Measurements from ENCODE around the gene SAMD8.
"Not testable (repeated sequence)": the region's sequence is repeated elsewhere in the genome, so short reads cannot be mapped to it uniquely, and the experiment has no call there.

The SAMD8 gene

GRCh38 chr10:75129537-75129936 lies 18.1 kb downstream of the SAMD8 start:
- Histone ChIP-seq H3K36me3 (ENCODE audit: low read length) (no peaks in the 10 kb centered on the region), H2AFZ (ENCODE audit: low read depth, low read length, severe bottlenecking) (no peak overlapping the region), H3K27ac (ENCODE audit: low read depth, low read length) (no peak overlapping the region), H3K9ac (ENCODE audit: low read length) (no peak overlapping the region), H3K9me2 (replicated peaks; ENCODE audit: insufficient read depth, low read length) (no peaks in the 10 kb centered on the region), H3F3A (ENCODE audit: insufficient read depth) (peaks cover 4% of the 10 kb centered on the region; the same call in 1 of the 2 replicates), H3K4me3 (ENCODE audit: insufficient read depth, low read length, poor library complexity, severe bottlenecking) (no peak overlapping the region), H4K20me1 (ENCODE audit: low read depth, low read length) (0 out of 2 replicates have a peak, but pooled peaks cover 5% of the 10 kb centered on the region), H3K27me3 (ENCODE audit: low read length) (no peaks in the 10 kb centered on the region), H3K4me2 (ENCODE audit: low read depth, low read length, poor library complexity, severe bottlenecking) (no peak overlapping the region), H3K79me2 (ENCODE audit: insufficient read depth, low read length) (peaks cover 61% of the 10 kb centered on the region), H3K9me3 (ENCODE audit: insufficient read depth, low read length) (no peaks in the 10 kb centered on the region)
- TF ChIP-seq CTCF (IDR thresholded peaks at IDR 0.05; ENCODE audit: insufficient read depth, low read length, poor library complexity, severe bottlenecking) (no peak), EZH2phosphoT487 (conservative IDR thresholded peaks at IDR 0.05; ENCODE audit: low read length) (no peak)

GRCh38 chr10:75133701-75134100 lies 22.2 kb downstream of the SAMD8 start:
- H3K9ac ChIP-seq (ENCODE audit: low read length); H3K36me3 ChIP-seq (ENCODE audit: low read length); H3K9me2 ChIP-seq (replicated peaks; ENCODE audit: insufficient read depth, low read length); H3K9me3 ChIP-seq (ENCODE audit: insufficient read depth, low read length); H3F3A ChIP-seq (ENCODE audit: insufficient read depth); H3K4me3 ChIP-seq (ENCODE audit: insufficient read depth, low read length, poor library complexity, severe bottlenecking); H4K20me1 ChIP-seq (ENCODE audit: low read depth, low read length); H3K27me3 ChIP-seq (ENCODE audit: low read length); H3K27ac ChIP-seq (ENCODE audit: low read depth, low read length); H2AFZ ChIP-seq (ENCODE audit: low read depth, low read length, severe bottlenecking); H3K4me2 ChIP-seq (ENCODE audit: low read depth, low read length, poor library complexity, severe bottlenecking): not testable (repeated sequence)
- peaks cover 42% of the 10 kb centered on the region for H3K79me2 ChIP-seq (ENCODE audit: insufficient read depth, low read length)

DNA sequence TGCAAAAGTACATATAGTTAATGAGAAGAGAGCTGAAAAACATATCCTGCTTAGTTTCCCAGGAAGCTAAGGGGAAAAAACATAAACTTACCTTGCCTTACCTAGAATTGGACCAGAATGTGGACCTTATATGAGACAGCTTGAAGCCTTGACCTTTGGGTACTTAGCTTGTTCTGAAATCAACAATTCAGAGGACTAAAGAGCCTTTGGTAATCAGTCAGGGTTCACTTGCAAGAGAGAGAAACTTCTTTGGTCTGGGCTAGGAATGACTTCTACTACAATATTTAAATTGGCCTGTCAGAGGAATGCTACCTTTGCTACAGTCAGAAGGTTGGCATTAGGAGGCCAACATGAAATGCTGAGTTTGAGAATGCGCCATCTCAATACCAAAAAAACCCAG lies 24.9 kb downstream of the SAMD8 start:
- no peak overlapping the region for H3K9ac ChIP-seq (ENCODE audit: low read length)
- no peak overlapping the region for H3K4me3 ChIP-seq (ENCODE audit: insufficient read depth, low read length, poor library complexity, severe bottlenecking)
- no peak overlapping the region for H3K27ac ChIP-seq (ENCODE audit: low read depth, low read length)
- no peaks in the 10 kb centered on the region for H3K27me3 ChIP-seq (ENCODE audit: low read length)
- no peak overlapping the region for H3K4me2 ChIP-seq (ENCODE audit: low read depth, low read length, poor library complexity, severe bottlenecking)
- no peak overlapping the region for H2AFZ ChIP-seq (ENCODE audit: low read depth, low read length, severe bottlenecking)
- no peaks in the 10 kb centered on the region for H3K9me2 ChIP-seq (replicated peaks; ENCODE audit: insufficient read depth, low read length)
- H3K9me3 ChIP-seq (ENCODE audit: insufficient read depth, low read length): no peaks in the 10 kb centered on the region
- TF ChIP-seq CTCF (IDR thresholded peaks at IDR 0.05; ENCODE audit: insufficient read depth, low read length, poor library complexity, severe bottlenecking): no peak
- no peak for TF ChIP-seq EZH2phosphoT487 (conservative IDR thresholded peaks at IDR 0.05; ENCODE audit: low read length)
- 0 out of 2 replicates have a peak, but pooled peaks cover 4% of the 10 kb centered on the region for H4K20me1 ChIP-seq (ENCODE audit: low read depth, low read length)
- no peaks in the 10 kb centered on the region for H3F3A ChIP-seq (ENCODE audit: insufficient read depth)
- no peaks in the 10 kb centered on the region for H3K36me3 ChIP-seq (ENCODE audit: low read length)
- H3K79me2 ChIP-seq (ENCODE audit: insufficient read depth, low read length): peaks cover 46% of the 10 kb centered on the region

- Histone ChIP-seq H3K27ac (ENCODE audit: low read depth, low read length) (no peak overlapping the region), H3F3A (ENCODE audit: insufficient read depth) (no peaks in the 10 kb centered on the region), H3K9ac (ENCODE audit: low read length) (no peak overlapping the region), H3K36me3 (ENCODE audit: low read length) (no peaks in the 10 kb centered on the region), H3K4me2 (ENCODE audit: low read depth, low read length, poor library complexity, severe bottlenecking) (no peak overlapping the region), H3K79me2 (ENCODE audit: insufficient read depth, low read length) (peaks cover 46% of the 10 kb centered on the region), H2AFZ (ENCODE audit: low read depth, low read length, severe bottlenecking) (no peak overlapping the region), H3K9me2 (replicated peaks; ENCODE audit: insufficient read depth, low read length) (no peaks in the 10 kb centered on the region), H3K27me3 (ENCODE audit: low read length) (no peaks in the 10 kb centered on the region), H3K4me3 (ENCODE audit: insufficient read depth, low read length, poor library complexity, severe bottlenecking) (no peak overlapping the region), H3K9me3 (ENCODE audit: insufficient read depth, low read length) (no peaks in the 10 kb centered on the region), H4K20me1 (ENCODE audit: low read depth, low read length) (0 out of 2 replicates have a peak, but pooled peaks cover 4% of the 10 kb centered on the region)
- TF ChIP-seq CTCF (IDR thresholded peaks at IDR 0.05; ENCODE audit: insufficient read depth, low read length, poor library complexity, severe bottlenecking) (no peak), EZH2phosphoT487 (conservative IDR thresholded peaks at IDR 0.05; ENCODE audit: low read length) (no peak)
Observed at GRCh38 chr10:75137533-75138438, 26.3 kb downstream of the SAMD8 start.
